Hematopoietic multipotent progenitor cell treated with erythropoietin and hydrocortisone succinate and interleukin-3 and kit ligand, for 15 days (in vitro differentiated cells): ENCODE results near the gene COL15A1.

ENCODE experiments used
- DNase-seq: peaks from one replicate; pipeline ENCODE4 v3.0.0-alpha.2; 2015; ENCODE audit warnings: low spot score

Gene COL15A1

GRCh38 chr9:99108131-99108530, 164.4 kb downstream of the COL15A1 start:
- DNase-seq = no peak

GRCh38 chr9:99109522-99109921, 165.8 kb downstream of the COL15A1 start:
- no peak for DNase-seq

GRCh38 chr9:99112750-99113413, 169.2 kb downstream of the COL15A1 start:
- DNase-seq = no peak

- no peak for DNase-seq
Observed at GRCh38 chr9:99113414-99114048, 169.8 kb downstream of the COL15A1 start.

GRCh38 chr9:99114049-99114440, 170.3 kb downstream of the COL15A1 start:
- DNase-seq = no peak

GRCh38 chr9:99114846-99115500, 171.3 kb downstream of the COL15A1 start:
- no peak for DNase-seq

- DNase-seq = no peak
Observed at GRCh38 chr9:99116003-99116411, 172.3 kb downstream of the COL15A1 start.

- no peak for DNase-seq
Observed at GRCh38 chr9:99118782-99119466, 175.2 kb downstream of the COL15A1 start.

GRCh38 chr9:99119976-99120655, 176.4 kb downstream of the COL15A1 start:
- DNase-seq = no peak
